PC-9 (cell line): Measurements from ENCODE around the gene SIK1. TPM values are rescaled to one million over a fixed set of nuclear protein-coding genes. Genes with fewer than 3 reads are reported as not detected.
"Not testable (repeated sequence)": the region's sequence is repeated elsewhere in the genome, so short reads cannot be mapped to it uniquely, and the experiment has no call there.

Experiments used
- Bru-seq: library from RNA; stranded (reverse); fragments of 400-500 nt; gene quantifications from one replicate; lab custom pipeline; 2021; lab: Mats Ljungman, UMichigan
- BruChase-seq, 2 experiments: library from RNA; stranded (reverse); fragments of 400-500 nt; gene quantifications; one replicate each; lab custom pipeline; 2021; lab: Mats Ljungman, UMichigan
- BruUV-seq: library from RNA; stranded (reverse); fragments of 400-500 nt; replicated peaks from 2 replicates; lab custom pipeline; 2021; lab: Mats Ljungman, UMichigan
- CTCF ChIA-PET: fragments of 300-600 bp; sonication (Branson Sonifier 250); formaldehyde crosslinking; loops from one replicate; lab custom pipeline; 2022; ENCODE audit warnings: antibody characterized with exemption; lab: Charles Lee
- POLR2A ChIA-PET: fragments of 300-600 bp; sonication (Branson Sonifier 250); formaldehyde crosslinking; loops from one replicate; lab custom pipeline; 2022; ENCODE audit warnings: antibody characterized with exemption; ENCODE audit not compliant: unreplicated experiment; lab: Charles Lee
- DNase-seq, 2 experiments: peaks; one replicate each; pipeline versions ENCODE4 v3.0.0 to v3.0.0-alpha.2; 2015 to 2022; ENCODE audit warnings: mixed read lengths in 1 of 2
- H2AFZ ChIP-seq: fragments of 200-600 bp; sonication (generic); 2 replicates; pipeline ENCODE4 v1.8.1; 2017; ENCODE audit warnings: antibody characterized with exemption
- H3F3A ChIP-seq: fragments of 200-600 bp; sonication (generic); 2 replicates; pipeline ENCODE4 v1.8.1; 2017; ENCODE audit warnings: antibody characterized with exemption, mild to moderate bottlenecking, low read depth; ENCODE audit not compliant: insufficient read depth
- H3K27ac ChIP-seq: fragments of 200-600 bp; sonication (generic); 2 replicates; pipeline ENCODE4 v1.6.1; 2016; ENCODE audit warnings: mixed run types
- H3K27me3 ChIP-seq: fragments of 200-600 bp; sonication (generic); 2 replicates; pipeline ENCODE4 v1.6.1; 2016; ENCODE audit warnings: low read depth, mixed run types; ENCODE audit not compliant: insufficient read depth
- H3K36me3 ChIP-seq: fragments of 200-600 bp; sonication (generic); 2 replicates; pipeline ENCODE4 v1.6.1; 2016; ENCODE audit warnings: low read depth, mixed run types
- H3K4me1 ChIP-seq: fragments of 200-600 bp; sonication (generic); replicated peaks from 2 replicates; pipeline ENCODE4 v1.6.1; 2016; ENCODE audit warnings: mixed run types; ENCODE audit not compliant: insufficient read depth
- H3K4me2 ChIP-seq: fragments of 200-600 bp; sonication (generic); 2 replicates; pipeline ENCODE4 v1.6.1; 2017; ENCODE audit warnings: mixed run types
- H3K4me3 ChIP-seq: fragments of 200-600 bp; sonication (generic); 2 replicates; pipeline ENCODE4 v1.6.1; 2016; ENCODE audit warnings: mixed run types
- H3K79me2 ChIP-seq: fragments of 200-600 bp; sonication (generic); 2 replicates; pipeline ENCODE4 v1.6.1; 2017; ENCODE audit warnings: low read depth, mixed run types
- H3K9me2 ChIP-seq: fragments of 200-600 bp; sonication (generic); 2 replicates; pipeline ENCODE4 v1.8.1; 2017; ENCODE audit warnings: mild to moderate bottlenecking; ENCODE audit not compliant: insufficient read depth
- H3K9me3 ChIP-seq: fragments of 200-600 bp; sonication (generic); 2 replicates; pipeline ENCODE4 v1.8.1; 2016; ENCODE audit warnings: low read depth; ENCODE audit not compliant: insufficient read depth
- H4K20me1 ChIP-seq: fragments of 200-600 bp; sonication (generic); 2 replicates; pipeline ENCODE4 v1.8.1; 2017; ENCODE audit not compliant: insufficient read depth
- EZH2 ChIP-seq: fragments of 200-600 bp; sonication (generic); IDR thresholded peaks from 2 replicates; pipeline ENCODE4 v1.8.0; 2017; ENCODE audit warnings: antibody characterized with exemption, low read depth
- intact Hi-C: fragments of 100-400 bp; cut with micrococcal nuclease; formaldehyde crosslinking; loops from one replicate; pipeline ENCODE4 v1.10.0; 2022; ENCODE audit not compliant: unreplicated experiment
- long read RNA-seq: library from polyadenylated mRNA; stranded (forward); transcript quantifications from one replicate; pipeline ENCODE4 v2.0.0, GENCODE V29; 2022
- total RNA-seq: library from RNA; stranded (reverse); gene quantifications from 2 replicates; pipeline ENCODE4 v1.2.3, GENCODE V29; 2021
- TF ChIP-seq, protein P1 (sequence below): fragments of 200-600 bp; sonication (generic); conservative IDR thresholded peaks from 2 replicates; pipeline ENCODE4 v1.6.1; 2017; ENCODE audit warnings: mixed run types, antibody characterized with exemption, mild to moderate bottlenecking, moderate library complexity

SIK1 gene
- total RNA-seq (28.5 and 37.7 TPM in 2 replicates), Bru-seq, nascent RNA (percentile 55 among the genes with signal in this experiment), BruChase-seq, experiment 1, labeled RNA remaining after a 2-hour chase (percentile 78 among the genes with signal in this experiment), BruChase-seq, experiment 2, labeled RNA remaining after a 6-hour chase (percentile 83 among the genes with signal in this experiment)
- long read RNA-seq, full-length matches to known transcripts, result 1 of 3 reads
- long read RNA-seq, partial matches to known transcripts, result 1 of 3 reads
- long read RNA-seq, other reads (novel, unspliced or antisense), result 1 of 3 reads

DNA sequence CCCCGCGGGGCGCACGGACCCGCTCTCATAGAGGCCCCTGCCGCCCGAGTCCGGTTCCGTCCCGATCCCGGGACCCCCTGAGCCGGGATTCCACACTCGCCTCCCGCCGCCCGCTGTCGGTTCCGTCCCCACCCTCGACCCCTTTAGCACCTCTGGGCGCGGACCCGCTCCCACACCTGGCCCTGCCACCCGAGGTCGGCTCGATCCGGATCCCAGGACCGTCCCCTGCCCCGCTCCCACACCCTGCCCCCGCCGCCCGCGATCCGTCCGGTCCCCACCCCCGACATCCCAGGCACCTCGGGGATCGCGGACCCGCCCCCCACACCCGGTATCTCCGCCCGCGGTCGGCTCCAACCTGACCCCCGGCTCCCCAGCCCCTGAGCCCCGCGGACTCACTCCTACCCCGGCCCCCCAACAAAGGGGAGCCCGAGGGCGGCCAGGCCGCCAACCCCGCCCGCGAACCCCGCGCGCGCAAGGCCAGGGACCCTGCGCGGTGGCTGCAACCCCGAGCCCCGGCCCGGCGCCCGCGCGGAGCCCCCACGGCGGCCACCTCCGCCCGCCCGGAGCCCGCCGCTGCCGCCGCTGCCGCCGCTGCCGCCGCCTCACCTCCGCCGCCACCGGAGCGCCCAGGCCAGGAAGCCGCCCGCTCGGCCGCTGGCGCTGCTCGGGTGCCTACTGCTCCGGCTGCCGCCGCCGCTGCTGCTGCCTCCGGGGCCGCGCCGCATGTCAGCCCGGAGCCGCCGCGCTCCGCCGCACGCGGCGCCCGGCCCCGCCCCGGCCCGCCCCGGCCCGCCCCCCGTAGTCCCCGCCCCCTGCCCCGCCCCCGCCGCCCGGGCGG is at the start of gene SIK1:
TSS of gene SIK1 (minus strand) at position 728 of the 838 bp plus-strand sequence. CDS start 953 bp downstream, outside the sequence.
- H3K27me3 ChIP-seq, H3K79me2 ChIP-seq, intact Hi-C loops, H3K27ac ChIP-seq, H2AFZ ChIP-seq, H4K20me1 ChIP-seq, H3K36me3 ChIP-seq, H3K4me3 ChIP-seq, POLR2A ChIA-PET, CTCF ChIA-PET, H3K4me1 ChIP-seq, H3K9me3 ChIP-seq, DNase-seq, BruUV-seq, H3K4me2 ChIP-seq, H3F3A ChIP-seq, H3K9me2 ChIP-seq: not testable (repeated sequence)

DNA sequence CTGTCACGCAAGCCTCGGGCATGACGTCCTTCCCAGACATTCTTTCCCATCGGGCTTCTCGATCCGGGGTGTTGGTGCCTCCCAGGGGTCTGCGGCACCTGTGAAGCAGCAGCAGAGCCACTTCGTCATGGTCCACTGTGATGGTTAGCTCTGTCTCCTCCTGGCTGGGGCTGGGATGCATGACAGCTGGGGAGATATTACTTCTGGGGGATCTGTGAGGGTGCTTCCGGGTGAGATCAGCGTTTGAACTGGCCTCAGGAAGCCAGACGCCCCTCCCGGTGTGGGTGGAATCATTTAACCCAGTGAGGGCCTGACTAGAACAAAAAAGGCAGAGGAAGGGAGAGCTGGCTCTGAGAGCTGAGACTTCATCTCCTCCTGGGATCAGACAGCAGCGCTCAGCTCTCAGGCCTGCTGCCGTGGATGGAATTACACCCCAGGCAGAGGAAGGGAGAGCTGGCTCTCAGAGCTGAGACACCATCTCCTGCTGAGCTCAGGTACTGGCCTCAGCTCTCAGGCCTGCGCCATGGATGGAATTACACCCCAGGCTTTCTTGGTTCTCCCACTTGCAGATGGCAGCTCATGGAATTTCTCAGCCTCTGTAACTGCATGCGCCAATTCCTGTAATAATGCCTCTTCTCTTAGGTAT is 44.8 kb upstream of the SIK1 start:
- POLR2A ChIA-PET, DNase-seq, intact Hi-C loops: not testable (repeated sequence)

GRCh38 chr21:43469719-43470458 is 43.0 kb upstream of the SIK1 start:
- H3K79me2 ChIP-seq, H3K4me1 ChIP-seq, H3K27ac ChIP-seq, H3K9me2 ChIP-seq, H3K9me3 ChIP-seq, H4K20me1 ChIP-seq, POLR2A ChIA-PET, BruUV-seq, H3K27me3 ChIP-seq, CTCF ChIA-PET, H3K4me2 ChIP-seq, H3K36me3 ChIP-seq, H3F3A ChIP-seq, H3K4me3 ChIP-seq, intact Hi-C loops, H2AFZ ChIP-seq, DNase-seq: not testable (repeated sequence)

More for the DNA sequence above, 44.8 kb upstream of the SIK1 start:
- H3K79me2 ChIP-seq, H3F3A ChIP-seq, H3K9me2 ChIP-seq, H3K27me3 ChIP-seq, H3K4me3 ChIP-seq, H3K4me2 ChIP-seq, H3K9me3 ChIP-seq, H3K36me3 ChIP-seq, H3K4me1 ChIP-seq, H2AFZ ChIP-seq, H4K20me1 ChIP-seq, CTCF ChIA-PET, H3K27ac ChIP-seq, BruUV-seq: not testable (repeated sequence)

DNA sequence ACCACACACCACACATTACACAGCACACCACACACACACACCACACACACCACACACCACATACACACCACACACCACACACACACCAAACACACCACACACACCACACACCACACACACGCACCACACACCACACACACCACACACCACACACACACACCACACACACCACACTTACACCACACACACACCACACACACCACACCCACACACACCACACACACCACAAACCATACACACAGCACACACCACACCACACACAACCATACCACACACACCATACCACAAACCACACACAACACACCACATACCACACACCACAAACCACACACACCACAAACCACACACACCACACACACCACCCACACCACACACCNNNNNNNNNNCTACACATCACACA is 40.9 kb upstream of the SIK1 start:
- H4K20me1 ChIP-seq, result no peaks in the 10 kb centered on the region
- no peaks in the 10 kb centered on the region for H3K79me2 ChIP-seq
- H3K4me2 ChIP-seq, result no peak overlapping the region
- POLR2A ChIA-PET, result no interaction called here
- TF ChIP-seq, protein P1, sequence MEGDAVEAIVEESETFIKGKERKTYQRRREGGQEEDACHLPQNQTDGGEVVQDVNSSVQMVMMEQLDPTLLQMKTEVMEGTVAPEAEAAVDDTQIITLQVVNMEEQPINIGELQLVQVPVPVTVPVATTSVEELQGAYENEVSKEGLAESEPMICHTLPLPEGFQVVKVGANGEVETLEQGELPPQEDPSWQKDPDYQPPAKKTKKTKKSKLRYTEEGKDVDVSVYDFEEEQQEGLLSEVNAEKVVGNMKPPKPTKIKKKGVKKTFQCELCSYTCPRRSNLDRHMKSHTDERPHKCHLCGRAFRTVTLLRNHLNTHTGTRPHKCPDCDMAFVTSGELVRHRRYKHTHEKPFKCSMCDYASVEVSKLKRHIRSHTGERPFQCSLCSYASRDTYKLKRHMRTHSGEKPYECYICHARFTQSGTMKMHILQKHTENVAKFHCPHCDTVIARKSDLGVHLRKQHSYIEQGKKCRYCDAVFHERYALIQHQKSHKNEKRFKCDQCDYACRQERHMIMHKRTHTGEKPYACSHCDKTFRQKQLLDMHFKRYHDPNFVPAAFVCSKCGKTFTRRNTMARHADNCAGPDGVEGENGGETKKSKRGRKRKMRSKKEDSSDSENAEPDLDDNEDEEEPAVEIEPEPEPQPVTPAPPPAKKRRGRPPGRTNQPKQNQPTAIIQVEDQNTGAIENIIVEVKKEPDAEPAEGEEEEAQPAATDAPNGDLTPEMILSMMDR, result no peak
- no peak for TF ChIP-seq EZH2
- H3K27me3 ChIP-seq, result no peaks in the 10 kb centered on the region
- no peaks in the 10 kb centered on the region for H3K9me2 ChIP-seq
- CTCF ChIA-PET, result no interaction called here
- no peaks in the 10 kb centered on the region for H3K4me1 ChIP-seq
- H3F3A ChIP-seq, result no peaks in the 10 kb centered on the region
- no peak overlapping the region for H3K27ac ChIP-seq
- intact Hi-C loops, result no loop called here
- no TSS peak for BruUV-seq
- no peaks in the 10 kb centered on the region for H3K36me3 ChIP-seq
- no peak overlapping the region for H3K4me3 ChIP-seq
- no peak for DNase-seq
- no peaks in the 10 kb centered on the region for H3K9me3 ChIP-seq
- H2AFZ ChIP-seq, result no peak overlapping the region

DNA sequence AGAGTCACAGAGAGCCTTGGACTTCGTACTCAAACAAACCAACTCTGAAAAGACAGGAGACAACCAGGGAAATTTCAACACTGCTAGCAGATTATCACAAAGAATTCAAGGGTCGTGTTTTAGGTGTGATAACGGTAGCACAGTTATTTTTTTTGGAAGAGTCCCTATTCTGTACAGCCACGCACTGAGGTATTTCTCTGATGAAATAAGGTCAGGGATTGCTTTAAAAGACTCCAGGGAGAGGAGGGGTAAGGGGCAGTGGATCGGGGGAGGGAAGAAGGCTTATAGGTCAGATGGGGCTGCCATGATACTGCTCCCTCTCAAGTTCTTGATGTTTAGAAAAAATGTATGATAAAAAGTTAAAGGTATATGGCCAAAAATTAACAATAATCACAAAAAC is 38.2 kb upstream of the SIK1 start:
- BruUV-seq, H2AFZ ChIP-seq, H3K9me3 ChIP-seq, H3K9me2 ChIP-seq, H3F3A ChIP-seq, H3K27ac ChIP-seq, H3K79me2 ChIP-seq, POLR2A ChIA-PET, H3K36me3 ChIP-seq, H3K4me3 ChIP-seq, H3K27me3 ChIP-seq, H3K4me1 ChIP-seq, intact Hi-C loops, H4K20me1 ChIP-seq, CTCF ChIA-PET, H3K4me2 ChIP-seq, DNase-seq: not testable (repeated sequence)
